A673 (cell line): ENCODE results near the gene TEX12.

Experiments used
- CTCF ChIP-seq: fragments of 300-800, 200-600 bp; sonication (generic); conservative IDR thresholded peaks from 2 replicates; pipeline ENCODE4 v1.5.1; 2017; ENCODE audit warnings: low read depth, mild to moderate bottlenecking, antibody characterized with exemption, low read length, moderate library complexity, mixed read lengths
- EZH2 ChIP-seq: fragments of 200-600 bp; sonication (generic); IDR thresholded peaks from 2 replicates; pipeline ENCODE4 v1.6.1; 2017; ENCODE audit warnings: borderline replicate concordance, low read depth, mild to moderate bottlenecking, mixed read lengths, antibody characterized with exemption, low read length; ENCODE audit not compliant: poor library complexity, severe bottlenecking

- TF ChIP-seq CTCF (no peak), EZH2 (no peak)
These were observed 40.1 kb upstream of the TEX12 start for GRCh38 chr11:112127056-112127455.
